Thyroid gland (tissue), 4 donors: Measurements from ENCODE around the gene GALNT10.

Experiments used
- CTCF ChIP-seq, 6 experiments: fragments of 200-600 bp in 3 of 6; fragments of 450-650 bp in 3 of 6; sonication (generic) in 3 of 6; IDR thresholded peaks; one replicate each; pipeline ENCODE4 v1.5.1; 2016 to 2019; ENCODE audit warnings: antibody characterized with exemption in 6 of 6, mild to moderate bottlenecking in 2 of 6, inconsistent platforms in 1 of 6, moderate library complexity in 1 of 6
- POLR2A ChIP-seq, 2 donors: fragments of 450-650 bp; IDR thresholded peaks; one replicate each; pipeline ENCODE4 v1.6.1; 2017; ENCODE audit warnings: antibody characterized with exemption in 2 of 2, mild to moderate bottlenecking in 2 of 2, moderate library complexity in 1 of 2

GRCh38 chr5:154236536-154237375, 46.2 kb downstream of the GALNT10 start:
- TF ChIP-seq CTCF (IDR thresholded peaks at IDR 0.05) (no peak), POLR2A (IDR thresholded peaks at IDR 0.05) (no peak)
